HG02763 (cell line): ENCODE results near the gene PDE6B.

ENCODE experiments used
- ATAC-seq: cut with Tn5 transposase; IDR thresholded peaks from one replicate; pipeline ENCODE4 v1.9.1; 2021; ENCODE audit warnings: mild to moderate bottlenecking, moderate library complexity; ENCODE audit not compliant: unreplicated experiment

Gene PDE6B

GRCh38 chr4:622071-622995 lies 3.0 kb upstream of the PDE6B start:
- no peak for ATAC-seq

GRCh38 chr4:622996-623913 lies 2.1 kb upstream of the PDE6B start:
- ATAC-seq, result no peak

DNA sequence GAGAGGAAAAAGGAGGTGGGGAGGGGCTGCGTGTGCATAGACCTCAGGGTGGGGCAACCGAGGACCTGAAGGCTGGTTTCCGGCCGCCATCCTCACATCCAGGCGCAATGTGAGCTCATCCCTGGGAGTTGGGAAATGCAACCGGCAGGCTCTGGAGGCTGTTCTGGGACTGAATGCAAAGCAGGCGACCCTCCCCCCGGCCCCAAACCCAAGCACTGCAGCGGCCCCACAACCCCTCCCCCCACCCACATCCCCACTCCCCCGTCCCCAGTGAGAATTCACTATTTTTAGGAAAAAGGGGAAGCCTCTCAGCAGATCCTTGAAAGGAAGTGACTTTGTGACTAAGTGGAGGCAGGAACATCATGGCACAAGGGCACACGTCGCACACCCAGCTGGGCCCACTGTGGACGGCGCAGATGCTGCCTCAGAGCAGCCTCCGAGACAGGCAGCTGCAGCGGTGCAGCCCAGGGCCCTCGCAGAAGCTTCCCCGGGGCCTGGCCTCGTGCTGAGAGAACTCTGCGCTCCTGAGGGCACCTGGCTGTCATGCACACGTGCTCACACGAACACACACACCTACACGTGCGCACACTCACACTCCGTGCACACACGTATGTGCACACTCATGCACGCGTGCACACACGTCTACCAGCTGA lies 1.3 kb upstream of the PDE6B start:
- no peak for ATAC-seq

GRCh38 chr4:625631-626161 lies 323 bp downstream of the PDE6B start:
- ATAC-seq, result no peak

GRCh38 chr4:626201-627091 lies 1.1 kb downstream of the PDE6B start:
- ATAC-seq, result no peak

DNA sequence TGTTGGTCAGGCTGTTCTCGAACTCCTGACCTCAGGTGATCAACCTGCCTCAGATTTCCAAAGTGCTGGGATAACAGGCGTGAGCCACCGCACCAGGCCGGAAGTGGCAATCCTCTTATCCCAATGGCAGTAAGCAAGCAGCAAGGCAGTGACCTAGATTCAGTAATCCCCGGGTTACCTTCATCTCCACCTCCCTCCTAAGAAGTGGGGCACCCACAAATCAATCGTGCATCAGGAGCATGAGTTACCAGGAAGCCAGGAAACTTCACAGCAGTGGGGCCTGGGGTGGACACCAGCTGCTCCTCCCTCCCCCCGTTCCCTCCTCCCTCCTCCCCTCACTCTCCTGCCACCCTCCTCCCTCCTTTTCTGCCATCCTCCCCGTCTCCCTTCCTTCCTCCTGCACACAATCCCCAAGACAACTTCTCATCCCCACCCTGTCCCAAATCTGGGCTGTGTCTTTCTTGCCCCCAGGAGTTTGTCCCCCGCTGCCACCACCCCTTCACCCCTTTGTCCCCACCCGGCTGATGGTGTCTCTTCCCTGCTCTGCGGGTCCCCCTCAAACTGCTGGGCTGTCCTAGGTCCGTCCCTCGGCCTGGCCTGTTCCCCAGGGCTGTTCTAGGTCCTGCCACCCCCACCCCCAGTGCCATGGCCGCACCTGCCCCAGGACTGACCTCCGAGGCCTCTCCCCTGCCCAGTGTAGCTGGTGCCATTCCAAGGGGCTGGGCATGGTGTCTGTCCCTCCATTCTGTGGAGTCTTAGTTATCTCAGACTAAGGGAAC lies 2.2 kb downstream of the PDE6B start:
- no peak for ATAC-seq

DNA sequence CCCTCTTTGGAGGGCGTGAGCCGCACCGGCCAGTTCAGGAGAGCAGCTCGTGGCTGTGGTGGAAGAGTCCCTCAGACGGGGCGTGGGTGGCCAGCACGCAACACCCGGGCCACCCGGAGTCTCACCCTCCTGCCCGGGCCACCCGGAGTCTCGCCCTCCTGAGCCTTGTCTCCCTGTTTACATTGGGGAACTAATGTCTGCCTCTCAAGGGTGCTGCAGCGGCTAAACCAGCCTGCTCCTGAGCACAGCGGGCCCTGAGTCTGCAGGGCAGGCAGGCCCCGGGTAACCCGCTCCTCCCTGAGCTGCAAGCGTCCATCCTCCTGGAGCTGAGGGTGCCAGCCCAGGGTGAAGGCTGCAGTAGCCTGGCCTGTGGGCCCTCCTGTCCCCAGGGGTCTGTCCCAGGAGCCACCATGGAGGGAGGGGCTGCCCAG lies 3.0 kb downstream of the PDE6B start:
- no peak for ATAC-seq

DNA sequence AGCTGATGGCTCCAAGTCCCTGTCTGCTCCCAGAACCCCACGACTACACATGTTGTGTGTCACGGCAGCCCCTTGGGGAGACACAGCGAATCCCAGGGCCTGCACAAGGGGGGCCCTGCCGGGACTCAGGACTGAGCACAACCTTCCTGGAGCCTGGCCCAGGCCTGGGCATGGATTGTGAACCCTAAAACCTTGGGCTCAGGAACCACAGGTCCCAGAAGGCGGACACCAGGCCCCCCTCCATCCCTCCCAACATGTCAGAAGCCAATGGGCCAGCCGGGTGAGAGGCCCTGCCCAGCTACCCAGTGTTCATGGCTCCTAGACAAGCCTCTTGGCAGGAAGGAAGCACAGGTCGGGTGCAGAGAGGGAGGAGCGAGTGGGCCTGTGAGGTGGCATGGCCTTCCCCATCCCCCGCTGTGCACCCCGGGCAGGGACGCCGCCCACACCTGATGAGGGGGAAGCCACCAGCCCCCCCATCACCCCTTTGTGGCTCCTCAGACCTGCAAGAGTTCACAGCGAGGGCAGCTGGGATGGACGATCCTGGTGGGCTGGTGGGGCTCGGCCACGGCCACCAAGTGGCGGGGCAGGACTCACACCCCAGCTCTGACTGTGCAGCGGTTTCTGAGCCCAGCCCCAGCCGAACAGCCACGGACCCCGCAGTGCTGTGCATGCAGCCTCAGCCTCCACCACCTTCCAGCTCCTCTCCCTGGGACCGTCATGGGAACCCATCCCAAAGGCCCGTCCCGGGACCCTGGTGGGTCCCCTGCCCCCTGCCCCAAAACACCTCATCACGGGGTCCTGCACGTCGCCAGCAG lies 3.7 kb downstream of the PDE6B start:
- ATAC-seq, result no peak

- ATAC-seq, result no peak
Observed at GRCh38 chr4:629636-629914, 4.2 kb downstream of the PDE6B start.

DNA sequence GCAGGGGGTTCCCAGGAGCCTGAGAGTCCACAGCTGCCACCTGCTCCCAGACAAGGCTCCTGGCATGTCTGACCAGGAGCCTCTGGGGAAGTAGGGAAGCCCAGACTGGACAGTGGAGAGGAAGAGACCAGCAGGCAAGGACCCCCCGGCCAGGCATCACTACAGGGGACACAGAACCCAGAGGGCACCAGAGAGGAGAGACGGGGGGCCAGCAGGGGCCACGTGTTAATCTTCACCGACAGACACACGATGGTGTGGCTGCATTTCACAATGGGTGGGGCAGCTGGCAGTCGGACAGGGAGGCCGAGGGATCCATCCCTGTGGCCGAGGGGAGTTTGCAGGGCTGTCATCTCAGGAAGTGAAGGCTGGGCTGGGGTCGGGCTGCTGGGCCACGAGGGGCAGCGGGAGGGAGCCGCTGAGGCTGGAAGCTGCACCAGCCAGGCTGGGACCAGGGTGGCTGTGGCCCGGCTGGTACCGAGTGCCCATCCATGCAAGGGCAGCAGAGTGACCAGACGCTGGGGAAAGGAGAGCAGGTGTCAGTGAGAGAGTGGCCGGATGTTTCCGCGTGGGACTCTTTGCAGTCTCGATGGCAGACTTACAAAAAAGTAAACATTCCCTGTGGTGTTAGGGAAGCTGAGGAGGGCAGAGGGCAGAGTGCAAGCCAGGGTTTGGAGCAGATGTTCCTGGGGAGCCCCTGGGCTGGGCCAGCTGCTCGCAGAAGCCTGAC lies 4.7 kb downstream of the PDE6B start:
- no peak for ATAC-seq

DNA sequence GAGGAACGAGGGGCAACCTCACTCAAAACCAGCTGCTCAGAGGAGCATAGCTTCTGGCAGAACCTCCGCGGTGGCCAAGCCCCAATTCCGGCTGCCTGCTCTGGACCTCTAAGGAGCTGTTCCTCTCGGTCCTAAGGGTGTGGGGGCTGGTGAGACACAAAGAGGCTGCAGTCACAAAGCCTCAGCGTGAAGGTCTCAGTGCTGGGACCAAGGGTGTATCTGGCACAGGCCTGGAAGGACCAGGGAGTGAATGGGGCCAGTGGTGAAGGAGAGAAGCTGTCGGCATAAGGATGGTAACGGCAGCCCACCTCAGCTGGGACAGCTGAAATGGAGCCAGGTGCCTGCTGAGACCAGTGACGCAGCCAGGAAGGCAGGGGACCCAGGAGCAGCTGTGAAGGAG lies 5.3 kb downstream of the PDE6B start:
- ATAC-seq, result no peak

GRCh38 chr4:632196-632790 lies 6.9 kb downstream of the PDE6B start:
- no peak for ATAC-seq

DNA sequence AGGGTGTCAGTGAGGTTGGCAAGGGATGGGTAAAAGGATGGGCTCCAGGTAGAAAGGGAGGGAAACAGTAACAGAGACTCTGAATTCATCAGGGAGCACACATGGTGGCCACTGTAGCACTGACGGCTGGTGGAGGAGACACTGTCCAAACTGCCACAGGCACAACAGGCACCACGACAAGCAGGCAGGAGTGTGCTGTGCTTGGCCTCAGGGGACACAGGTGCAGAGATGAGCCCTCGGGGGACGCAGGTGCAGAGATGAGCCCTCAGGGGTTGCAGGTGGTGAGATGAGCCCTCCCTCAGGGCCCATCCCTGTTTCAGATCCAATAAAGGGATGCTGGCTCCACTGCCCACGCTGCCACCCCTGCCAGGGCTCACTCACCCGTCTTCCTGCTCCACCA lies 7.6 kb downstream of the PDE6B start:
- no peak for ATAC-seq

GRCh38 chr4:633406-633805 lies 8.0 kb downstream of the PDE6B start:
- ATAC-seq, result no peak

GRCh38 chr4:633976-634598 lies 8.7 kb downstream of the PDE6B start:
- no peak for ATAC-seq

DNA sequence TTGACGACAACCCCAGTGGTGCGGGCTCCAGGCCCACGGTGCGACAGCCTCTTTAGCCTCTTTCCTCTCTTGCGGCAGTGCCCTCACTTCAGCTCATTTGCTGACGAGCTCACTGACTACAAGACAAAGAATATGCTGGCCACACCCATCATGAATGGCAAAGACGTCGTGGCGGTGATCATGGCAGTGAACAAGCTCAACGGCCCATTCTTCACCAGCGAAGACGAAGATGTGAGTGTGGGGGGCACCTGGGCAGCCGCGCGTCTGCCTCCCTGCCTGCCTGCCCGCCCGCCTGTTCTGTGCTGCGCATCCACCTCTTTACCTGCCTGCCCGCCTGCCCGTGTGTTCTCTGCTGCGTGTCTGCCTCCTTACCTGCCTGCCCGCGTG lies 9.2 kb downstream of the PDE6B start:
- ATAC-seq, result no peak
